HL-60 (cell line): Measurements from ENCODE around the gene KCNJ16.

Source experiments
- GABPA ChIP-seq: IDR thresholded peaks from 2 replicates; pipeline ENCODE4 v1.6.1; 2012; ENCODE audit warnings: low read depth
- POLR2AphosphoS5 ChIP-seq: IDR thresholded peaks from 2 replicates; pipeline ENCODE4 v1.6.1; 2012; ENCODE audit warnings: low read depth
- SPI1 ChIP-seq: IDR thresholded peaks from 2 replicates; pipeline ENCODE4 v1.6.1; 2012; ENCODE audit warnings: low read depth, mild to moderate bottlenecking, borderline replicate concordance
- TF ChIP-seq, protein P1 (sequence below): IDR thresholded peaks from one replicate; pipeline ENCODE4 v1.5.1; 2011; ENCODE audit warnings: low read length, control low read depth, inconsistent platforms; ENCODE audit not compliant: insufficient read depth

DNA sequence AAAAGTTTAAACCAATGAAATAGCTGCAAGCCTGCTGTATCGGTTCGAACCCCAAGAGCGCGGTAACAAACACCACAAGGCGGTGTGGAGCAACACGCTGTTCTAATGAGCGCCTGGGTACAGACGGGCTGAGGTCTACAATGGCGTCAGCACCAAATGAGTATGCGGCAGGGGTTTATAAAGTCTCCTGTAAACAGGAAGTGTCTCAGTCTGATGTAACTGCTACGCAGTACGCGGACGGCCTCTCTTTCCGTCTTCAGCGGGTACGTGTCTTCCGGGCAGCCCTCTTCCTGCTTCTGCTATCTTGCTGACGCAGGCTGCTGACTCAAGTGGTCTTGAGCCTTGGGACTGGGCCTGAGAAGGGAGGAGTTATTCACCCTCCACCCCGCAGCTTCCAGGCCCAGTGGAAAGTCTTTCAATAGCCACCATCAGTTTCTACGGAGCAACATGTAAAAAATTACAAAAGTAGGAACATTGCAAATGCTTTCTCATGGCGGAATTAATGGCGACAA, 53.8 kb downstream of the KCNJ16 start:
- TF ChIP-seq, protein P1, sequence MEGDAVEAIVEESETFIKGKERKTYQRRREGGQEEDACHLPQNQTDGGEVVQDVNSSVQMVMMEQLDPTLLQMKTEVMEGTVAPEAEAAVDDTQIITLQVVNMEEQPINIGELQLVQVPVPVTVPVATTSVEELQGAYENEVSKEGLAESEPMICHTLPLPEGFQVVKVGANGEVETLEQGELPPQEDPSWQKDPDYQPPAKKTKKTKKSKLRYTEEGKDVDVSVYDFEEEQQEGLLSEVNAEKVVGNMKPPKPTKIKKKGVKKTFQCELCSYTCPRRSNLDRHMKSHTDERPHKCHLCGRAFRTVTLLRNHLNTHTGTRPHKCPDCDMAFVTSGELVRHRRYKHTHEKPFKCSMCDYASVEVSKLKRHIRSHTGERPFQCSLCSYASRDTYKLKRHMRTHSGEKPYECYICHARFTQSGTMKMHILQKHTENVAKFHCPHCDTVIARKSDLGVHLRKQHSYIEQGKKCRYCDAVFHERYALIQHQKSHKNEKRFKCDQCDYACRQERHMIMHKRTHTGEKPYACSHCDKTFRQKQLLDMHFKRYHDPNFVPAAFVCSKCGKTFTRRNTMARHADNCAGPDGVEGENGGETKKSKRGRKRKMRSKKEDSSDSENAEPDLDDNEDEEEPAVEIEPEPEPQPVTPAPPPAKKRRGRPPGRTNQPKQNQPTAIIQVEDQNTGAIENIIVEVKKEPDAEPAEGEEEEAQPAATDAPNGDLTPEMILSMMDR: no peak
- TF ChIP-seq POLR2AphosphoS5 (no peak), SPI1 (no peak), GABPA (no peak)
